Stimulated activated CD4-positive, alpha-beta T cell treated with anti-CD3 and anti-CD28 coated beads, TNF-alpha, amount 100 ng/mL, for 4 hours (primary cell): ENCODE results near the gene LIN37.
"Not testable (repeated sequence)": the region's sequence is repeated elsewhere in the genome, so short reads cannot be mapped to it uniquely, and the experiment has no call there.

Experiments
- DNase-seq, 3 experiments: peaks; one replicate each; pipeline ENCODE4 v3.0.0-alpha.2; 2020; ENCODE audit warnings: low read depth in 3 of 3

LIN37 gene

DNA sequence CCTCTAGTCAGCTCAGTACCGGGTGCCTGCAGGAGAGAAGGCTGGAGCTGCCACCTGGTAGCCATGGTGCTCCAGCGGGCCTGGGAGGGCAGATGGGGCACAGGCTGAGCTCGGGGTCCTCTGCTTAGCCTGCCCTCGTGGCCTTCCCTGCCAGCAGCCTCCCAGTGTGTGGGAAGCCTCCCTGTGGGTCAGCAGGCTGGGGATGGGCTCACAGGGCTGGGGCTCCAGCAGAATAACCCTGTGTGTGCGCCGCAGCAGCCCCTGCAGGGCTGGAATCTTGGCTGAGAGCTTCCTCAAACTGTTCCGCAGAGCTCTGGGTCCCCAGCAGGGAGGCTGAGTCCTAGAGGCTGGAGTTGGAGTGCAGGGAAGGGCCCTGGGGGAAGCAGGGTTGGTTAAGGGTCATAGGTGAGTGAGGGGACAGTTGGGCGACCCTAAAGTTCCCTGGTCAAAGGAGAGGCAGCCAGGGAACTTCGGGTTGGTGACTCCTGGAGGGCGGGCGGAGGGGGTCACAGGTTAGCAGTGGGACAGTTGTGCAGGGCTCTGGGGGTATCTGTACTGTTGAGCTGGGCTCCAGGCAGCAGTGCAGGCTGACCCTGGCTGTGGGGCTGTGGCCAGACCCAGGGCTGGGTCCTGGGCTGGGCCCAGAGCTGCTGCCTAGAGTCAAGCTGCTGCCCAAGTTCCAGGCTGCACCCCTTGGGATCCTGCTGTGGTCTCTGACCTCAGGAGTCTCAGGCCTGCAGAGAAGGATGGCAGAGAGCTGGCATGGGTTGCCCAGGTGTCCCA, 41.0 kb downstream of the LIN37 start:
- no peak for DNase-seq

DNA sequence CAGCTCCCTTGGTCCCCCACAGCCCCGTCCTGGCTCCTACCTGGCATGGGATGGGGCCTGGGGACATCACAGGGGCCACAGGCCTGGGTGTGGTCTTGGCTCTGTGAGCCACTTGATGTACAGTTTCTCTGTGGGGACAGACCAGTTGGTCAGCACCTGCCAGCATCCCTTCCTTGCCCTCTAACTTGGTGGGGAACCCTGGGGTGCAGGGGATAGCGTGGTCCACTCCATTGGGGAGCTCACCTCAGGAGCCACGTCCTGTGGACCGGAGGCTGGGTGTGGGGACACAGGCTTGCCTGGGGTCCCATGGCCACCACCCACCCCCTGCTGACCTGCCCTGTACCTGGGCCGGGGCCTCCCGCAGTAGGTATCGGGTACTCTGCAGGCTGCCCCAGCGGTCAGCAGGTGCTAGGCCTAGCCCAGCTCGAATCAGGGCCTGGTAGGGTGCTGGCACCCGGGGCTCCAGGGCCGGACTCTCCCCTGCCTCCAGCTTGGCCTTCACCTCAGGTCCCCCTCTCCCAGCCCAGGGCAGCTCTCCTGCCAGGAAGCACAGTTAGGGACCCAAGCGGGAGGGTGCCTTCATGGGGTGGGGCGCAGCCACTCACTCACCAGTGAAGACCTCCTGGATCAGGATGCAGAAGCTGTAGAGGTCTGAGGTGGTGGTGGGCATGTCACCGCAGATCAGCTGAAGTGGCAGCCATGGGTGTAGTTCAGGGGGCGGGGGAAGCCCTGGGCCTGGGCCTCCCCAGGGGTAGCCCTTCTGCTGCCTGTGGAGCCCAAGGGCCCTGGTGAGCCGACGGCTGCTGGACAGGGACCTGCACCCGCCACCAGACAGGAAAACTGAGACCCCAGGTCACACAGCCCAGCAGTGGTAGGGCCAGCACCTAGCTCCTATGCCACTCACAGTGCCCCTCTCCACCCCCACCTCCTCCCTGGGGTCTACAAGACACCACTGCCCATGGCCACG, 41.9 kb downstream of the LIN37 start:
- DNase-seq, result no peak

GRCh38 chr19:35790981-35791813, 42.8 kb downstream of the LIN37 start:
- no peak for DNase-seq

DNA sequence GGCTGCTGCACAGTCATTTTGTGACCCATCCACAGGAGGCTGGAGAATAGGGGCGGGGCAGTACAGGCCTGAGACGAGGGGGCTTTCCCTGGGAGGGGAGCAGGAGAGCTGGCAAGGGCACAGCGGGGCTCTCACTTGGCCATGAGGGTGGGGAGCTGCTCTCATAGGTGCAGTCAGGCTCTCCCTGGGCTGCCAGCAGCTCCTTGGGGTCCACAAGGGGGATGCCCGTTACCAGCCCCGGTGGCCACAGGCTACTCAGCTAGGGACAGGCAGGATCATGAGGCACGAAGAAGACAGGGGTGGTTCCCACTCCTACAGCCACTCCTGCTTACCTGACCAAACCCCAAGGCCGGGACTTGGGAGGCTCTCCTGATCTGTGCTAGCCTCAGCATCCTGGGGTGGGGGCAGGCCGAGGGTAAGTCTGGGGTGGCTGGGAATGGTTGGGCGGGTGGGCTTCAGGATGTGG, 43.5 kb downstream of the LIN37 start:
- no peak for DNase-seq

GRCh38 chr19:35792312-35792711, 43.9 kb downstream of the LIN37 start:
- no peak for DNase-seq

GRCh38 chr19:35792888-35793287, 44.5 kb downstream of the LIN37 start:
- DNase-seq, result no peak

GRCh38 chr19:35793381-35794165, 45.2 kb downstream of the LIN37 start:
- DNase-seq, result no peak

- not testable (repeated sequence) for DNase-seq
These were observed 47.2 kb downstream of the LIN37 start for GRCh38 chr19:35795564-35795963.

DNA sequence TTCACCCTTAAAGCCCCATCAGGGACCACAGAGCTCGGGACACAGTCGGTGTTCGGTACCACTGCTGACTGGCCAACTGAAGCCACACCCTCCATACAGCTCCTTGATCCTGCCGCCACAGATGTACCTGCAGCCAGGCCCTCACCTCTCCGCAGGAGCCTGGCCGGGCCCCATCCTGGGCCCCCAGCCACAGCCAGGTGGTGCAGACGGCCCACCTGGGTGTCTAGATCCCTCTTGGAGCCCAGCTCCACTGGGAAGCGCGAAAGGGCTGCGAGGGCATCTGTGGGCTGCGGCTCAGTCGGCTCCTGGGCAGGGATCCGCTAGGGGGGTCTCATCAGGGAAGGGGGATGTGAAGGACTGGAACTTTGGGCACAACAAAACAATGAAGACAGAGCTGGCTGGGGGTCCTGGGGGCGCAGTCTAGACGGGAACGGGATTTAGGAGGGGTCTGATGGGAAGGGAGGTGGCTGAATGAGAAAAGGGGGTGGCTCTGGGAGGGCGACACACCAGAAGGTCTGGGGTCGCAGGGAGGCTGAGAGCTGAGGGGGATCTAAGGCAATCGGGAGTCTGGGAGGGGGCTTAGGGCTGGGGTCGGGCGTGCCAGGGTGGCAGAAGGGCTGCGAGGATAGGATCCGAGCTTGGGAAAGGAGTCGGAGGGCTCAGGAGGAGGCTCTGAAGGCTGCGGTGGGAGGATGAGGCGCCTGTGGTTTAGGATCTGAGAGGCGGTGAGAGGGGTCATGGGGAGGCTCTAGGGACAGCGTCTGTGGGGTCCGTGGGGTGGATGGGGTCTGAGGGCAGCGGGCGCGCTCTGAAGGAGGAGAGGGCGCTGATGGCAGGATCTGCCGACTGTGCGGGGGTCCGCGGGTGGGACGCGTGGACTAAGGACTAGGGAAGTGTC, 48.5 kb downstream of the LIN37 start:
- no peak for DNase-seq

DNA sequence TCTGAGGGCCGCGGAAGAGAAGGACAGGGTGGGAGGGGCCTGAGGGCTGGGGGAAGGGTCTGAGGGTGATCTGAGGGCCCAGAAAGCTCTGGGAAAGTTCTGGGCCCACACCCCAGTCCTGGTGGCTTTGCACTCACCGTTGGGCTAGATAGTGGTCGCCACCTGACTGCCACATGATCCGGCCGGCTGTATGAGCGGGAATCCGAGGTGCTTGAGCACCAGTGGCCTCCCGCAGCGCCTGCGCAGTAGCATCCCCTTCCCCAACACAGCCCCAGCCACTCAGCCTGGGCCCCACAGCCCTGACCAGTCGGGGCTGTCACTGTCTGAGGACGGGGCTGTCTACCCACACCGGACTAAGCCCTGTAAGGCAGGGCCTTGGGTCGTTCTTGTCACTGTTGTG, 49.3 kb downstream of the LIN37 start:
- DNase-seq, result no peak

GRCh38 chr19:35801828-35802227, 53.5 kb downstream of the LIN37 start:
- no peak for DNase-seq
